HG03575 (cell line): ENCODE measurements around the gene DNM2.
"Not testable (repeated sequence)": the region's sequence is repeated elsewhere in the genome, so short reads cannot be mapped to it uniquely, and the experiment has no call there.

Source experiments
- ATAC-seq: cut with Tn5 transposase; IDR thresholded peaks from one replicate; pipeline ENCODE4 v1.9.1; 2021; ENCODE audit not compliant: unreplicated experiment, insufficient number of reproducible peaks, low FRiP score; ENCODE audit errors: extremely low read depth

The DNM2 gene

GRCh38 chr19:10871711-10872545 is 154.0 kb downstream of the DNM2 start:
- no peak for ATAC-seq

DNA sequence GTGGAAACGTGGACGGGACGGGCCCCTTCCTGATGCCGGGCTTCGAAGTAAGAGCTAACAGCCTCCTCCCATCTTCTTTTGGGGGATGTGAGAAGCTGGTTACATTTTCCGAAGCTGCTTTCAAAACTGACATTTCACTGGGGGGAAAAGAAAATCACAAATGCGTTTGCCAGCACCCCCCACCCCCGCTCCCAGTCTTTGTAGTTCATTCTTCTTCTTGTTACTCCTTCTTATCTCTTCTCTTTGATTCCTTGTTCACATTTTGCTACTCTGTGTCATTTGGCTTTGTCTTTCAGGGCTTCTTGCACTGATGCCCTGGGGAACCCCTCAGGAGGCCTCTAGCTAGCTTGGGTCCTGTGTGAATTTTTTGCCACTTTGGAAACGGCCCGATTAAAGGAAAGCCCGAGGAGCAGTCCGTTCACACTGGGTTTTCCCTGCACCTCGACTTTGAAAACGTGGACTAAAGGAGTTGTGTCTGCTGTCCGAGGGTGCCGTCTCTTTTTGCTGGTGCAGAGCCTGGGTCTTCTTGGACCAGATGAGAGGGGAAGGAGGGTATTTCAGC is 154.7 kb downstream of the DNM2 start:
- no peak for ATAC-seq

DNA sequence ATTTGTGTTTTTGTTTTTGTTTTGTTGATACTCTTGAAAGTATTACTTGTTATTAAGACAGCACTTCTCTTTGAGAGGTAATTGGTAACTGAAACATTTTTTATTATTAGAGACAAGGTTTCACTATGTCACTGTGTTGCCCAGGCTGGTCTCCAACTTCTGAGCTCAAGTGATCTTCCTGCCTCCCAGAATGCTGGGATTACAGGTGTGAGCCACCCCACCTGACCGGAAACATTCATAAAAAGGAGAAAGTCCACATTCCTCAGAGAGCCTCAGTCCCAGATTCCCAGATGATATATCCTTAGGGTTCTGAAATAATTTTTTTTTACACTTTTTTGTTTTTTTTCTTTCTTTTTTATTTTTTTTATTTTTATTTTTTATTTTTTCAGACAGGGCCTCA is 156.1 kb downstream of the DNM2 start:
- no peak for ATAC-seq

GRCh38 chr19:10876459-10877240 is 158.8 kb downstream of the DNM2 start:
- ATAC-seq: peak; percentile 37

- ATAC-seq: not testable (repeated sequence)
Observed at GRCh38 chr19:10877608-10878007, 159.7 kb downstream of the DNM2 start.

- no peak for ATAC-seq
Observed at GRCh38 chr19:10878253-10878652, 160.4 kb downstream of the DNM2 start.
